Measurements from ENCODE around the gene CXCL1.

DNA sequence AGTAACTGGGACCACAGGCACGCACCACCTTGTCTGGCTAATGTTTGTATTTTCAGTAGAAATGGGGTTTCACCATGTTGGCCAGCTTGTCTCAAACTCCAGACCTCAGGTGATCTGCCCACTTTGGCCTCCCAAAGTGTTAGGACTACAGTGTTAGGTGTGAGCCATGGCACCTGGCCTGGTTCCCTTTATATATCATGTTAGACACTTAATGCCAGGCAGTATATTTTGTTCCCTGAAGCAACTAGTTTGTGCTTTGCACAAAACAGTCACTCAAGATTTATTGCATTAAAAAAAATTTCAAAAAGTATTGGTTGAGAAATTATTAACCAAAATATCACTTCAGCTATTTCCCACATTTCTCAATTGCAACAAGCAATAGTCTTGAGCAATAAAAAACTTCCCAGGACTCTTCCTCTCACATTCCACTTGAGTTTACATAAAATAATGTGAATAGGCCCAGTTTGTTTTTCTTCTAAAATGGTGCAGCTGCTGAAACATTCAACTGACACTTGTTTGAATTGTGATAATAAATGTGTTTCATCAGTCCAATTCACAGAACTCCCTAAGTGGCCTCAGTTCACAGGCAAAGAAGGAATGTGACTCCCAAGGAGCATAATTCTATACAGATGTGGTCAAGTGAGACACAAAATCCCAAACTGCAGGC is 22.7 kb downstream of the CXCL1 start:
- TF ChIP-seq CTCF (conservative IDR thresholded peaks at IDR 0.05; ENCODE audit: low read depth, low read length) (no peak), EZH2 (IDR thresholded peaks at IDR 0.05; ENCODE audit: borderline replicate concordance, low read depth, low read length, poor library complexity, severe bottlenecking) (no peak)
